Ectodermal cell (in vitro differentiated cells): ENCODE measurements around the gene AGTRAP.

Experiments
- H3K27ac ChIP-seq: 2 replicates; pipeline ENCODE4 v1.7.0; 2013; ENCODE audit warnings: mild to moderate bottlenecking, low read depth, low read length; ENCODE audit not compliant: insufficient read depth, poor library complexity, severe bottlenecking
- H3K27me3 ChIP-seq: 2 replicates; pipeline ENCODE4 v1.7.0; 2013; ENCODE audit warnings: mild to moderate bottlenecking, low read length; ENCODE audit not compliant: insufficient read depth, control insufficient read depth, poor library complexity, severe bottlenecking
- H3K36me3 ChIP-seq: one replicate; pipeline ENCODE4 v1.7.0; 2013; ENCODE audit warnings: low read length; ENCODE audit not compliant: control insufficient read depth, insufficient read depth
- H3K4me1 ChIP-seq: one replicate; pipeline ENCODE4 v1.7.0; 2013; ENCODE audit warnings: low read length; ENCODE audit not compliant: control insufficient read depth, insufficient read depth
- H3K4me3 ChIP-seq: 2 replicates; pipeline ENCODE4 v1.7.0; 2013; ENCODE audit warnings: low read depth, low read length, control low read depth; ENCODE audit not compliant: insufficient read depth
- H3K9me3 ChIP-seq: 2 replicates; pipeline ENCODE4 v1.7.0; 2013; ENCODE audit warnings: mild to moderate bottlenecking, low read length, moderate library complexity; ENCODE audit not compliant: control insufficient read depth
- WGBS, 2 experiments: methylation state at CpG; one replicate each; pipeline ENCODE4 v1.1.7; 2013; ENCODE audit warnings: missing lambda C conversion rate in 2 of 2; 5-methylcytosine and 5-hydroxymethylcytosine counted together

AGTRAP gene

DNA sequence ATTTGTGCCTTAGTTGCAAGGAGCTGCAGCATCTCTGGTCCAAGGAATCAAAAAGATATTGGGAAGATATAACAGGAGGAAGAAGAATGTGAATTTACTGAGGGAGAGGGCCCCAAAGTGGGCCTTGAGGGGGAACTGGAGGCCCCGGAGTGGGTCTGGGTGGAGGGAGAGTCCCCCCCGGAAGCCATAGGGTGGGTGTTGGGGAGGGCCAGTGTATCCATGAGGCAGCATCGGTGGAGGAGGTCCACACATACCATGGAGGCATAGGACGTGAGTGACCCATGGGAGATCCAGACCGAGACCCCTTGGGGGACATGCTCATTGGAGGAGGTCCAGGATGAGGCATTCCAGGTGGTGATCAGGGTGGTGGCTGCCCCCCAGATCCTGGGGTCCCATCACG is 25.3 kb downstream of the AGTRAP start:
- WGBS, 2 experiments: 91 to 93% methylated on average over 6 of the region's 6 CpGs
- no peaks in the 10 kb centered on the region for H3K36me3 ChIP-seq

DNA sequence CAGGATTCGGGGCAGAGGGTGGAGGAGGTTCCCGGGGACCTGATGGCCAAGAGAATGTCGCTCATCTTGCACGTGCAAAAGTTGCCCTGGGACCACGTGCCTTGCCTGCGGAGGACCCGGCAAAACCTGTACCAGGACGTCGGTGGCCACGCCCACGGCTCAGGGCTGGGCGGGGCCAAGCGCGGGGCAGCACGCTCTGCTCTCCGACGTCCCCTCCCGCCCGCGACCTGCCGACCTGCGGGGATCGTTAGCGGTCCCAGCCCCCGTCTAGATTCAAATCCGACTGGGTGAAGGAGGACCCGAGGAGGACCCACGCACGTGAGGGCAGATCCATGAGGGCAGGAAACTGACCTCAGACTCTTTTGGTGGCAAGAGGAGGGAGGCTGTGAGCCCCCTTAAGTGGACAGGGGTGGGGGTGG is 26.1 kb downstream of the AGTRAP start, which contains the start of gene C1orf167:
Gene C1orf167, plus strand, starts transcription at position 206 of the 419 bp plus-strand sequence. CDS start 2,208 bp downstream, outside the sequence.
- Histone ChIP-seq H3K4me1 (peaks cover 14% of the 10 kb centered on the region), H3K36me3 (no peaks in the 10 kb centered on the region), H3K27ac (no peak within 1 kb of the TSS), H3K27me3 (peaks cover 49% of the 10 kb centered on the region), H3K9me3 (no peaks in the 10 kb centered on the region), H3K4me3 (peak within 1 kb of the TSS; percentile 11)
- 7 to 8% methylated on average over 29 of the region's 29 CpGs for WGBS, 2 experiments

More for the DNA sequence above, 25.3 kb downstream of the AGTRAP start:
- Histone ChIP-seq H3K27ac (no peak overlapping the region), H3K9me3 (no peaks in the 10 kb centered on the region), H3K4me3 (no peak overlapping the region), H3K27me3 (peaks cover 49% of the 10 kb centered on the region), H3K4me1 (peaks cover 14% of the 10 kb centered on the region)

DNA sequence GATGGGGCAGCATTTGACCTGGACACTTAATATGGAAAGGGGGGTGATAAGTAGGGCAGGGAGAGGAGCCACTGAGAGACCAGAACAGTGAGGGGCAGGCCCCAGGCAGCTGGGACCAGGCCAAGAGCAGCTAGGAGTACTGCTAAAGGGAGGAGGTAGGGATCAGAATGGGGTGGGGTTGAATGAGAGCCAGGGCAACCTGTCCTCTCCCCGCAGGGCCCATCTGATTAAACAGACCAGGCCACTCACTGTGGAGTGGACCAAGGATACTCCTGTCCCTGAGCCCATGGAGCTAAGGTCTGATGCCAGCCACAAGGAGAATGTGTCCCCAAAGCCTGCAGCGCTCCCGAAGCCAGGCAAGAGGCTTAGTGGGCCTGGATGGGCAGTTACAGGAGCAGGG is 28.2 kb downstream of the AGTRAP start:
- H3K4me3 ChIP-seq: no peak overlapping the region
- 88 to 91% methylated on average over 3 of the region's 3 CpGs for WGBS, 2 experiments
- H3K36me3 ChIP-seq: no peaks in the 10 kb centered on the region
- H3K27ac ChIP-seq: no peak overlapping the region
- peaks cover 49% of the 10 kb centered on the region for H3K27me3 ChIP-seq
- H3K4me1 ChIP-seq: peaks cover 14% of the 10 kb centered on the region
- no peaks in the 10 kb centered on the region for H3K9me3 ChIP-seq

DNA sequence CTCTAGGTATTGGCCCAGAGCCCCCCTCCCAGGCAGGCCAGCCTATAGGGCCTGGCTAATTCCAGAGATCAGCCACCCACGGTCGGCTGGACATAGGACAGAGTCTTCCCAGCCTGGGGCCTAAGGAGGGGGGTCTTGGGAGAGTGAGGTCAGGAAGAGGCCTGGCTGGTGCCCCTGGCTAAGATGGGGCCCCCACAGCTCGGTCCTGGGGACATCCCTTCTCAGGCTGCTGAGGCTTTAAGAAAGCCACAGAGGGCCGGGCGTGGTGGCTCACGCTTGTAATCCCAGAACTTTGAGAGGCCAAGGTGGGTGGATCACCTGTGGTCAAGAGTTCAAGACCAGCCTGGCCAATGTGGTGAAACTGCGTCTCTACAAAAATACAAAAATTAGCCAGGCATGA is 28.6 kb downstream of the AGTRAP start:
- Histone ChIP-seq H3K27ac (no peak overlapping the region), H3K9me3 (no peaks in the 10 kb centered on the region), H3K27me3 (peaks cover 48% of the 10 kb centered on the region), H3K36me3 (no peaks in the 10 kb centered on the region), H3K4me1 (peaks cover 14% of the 10 kb centered on the region), H3K4me3 (no peak overlapping the region)
- 77 to 84% methylated on average over 7 of the region's 7 CpGs for WGBS, 2 experiments

DNA sequence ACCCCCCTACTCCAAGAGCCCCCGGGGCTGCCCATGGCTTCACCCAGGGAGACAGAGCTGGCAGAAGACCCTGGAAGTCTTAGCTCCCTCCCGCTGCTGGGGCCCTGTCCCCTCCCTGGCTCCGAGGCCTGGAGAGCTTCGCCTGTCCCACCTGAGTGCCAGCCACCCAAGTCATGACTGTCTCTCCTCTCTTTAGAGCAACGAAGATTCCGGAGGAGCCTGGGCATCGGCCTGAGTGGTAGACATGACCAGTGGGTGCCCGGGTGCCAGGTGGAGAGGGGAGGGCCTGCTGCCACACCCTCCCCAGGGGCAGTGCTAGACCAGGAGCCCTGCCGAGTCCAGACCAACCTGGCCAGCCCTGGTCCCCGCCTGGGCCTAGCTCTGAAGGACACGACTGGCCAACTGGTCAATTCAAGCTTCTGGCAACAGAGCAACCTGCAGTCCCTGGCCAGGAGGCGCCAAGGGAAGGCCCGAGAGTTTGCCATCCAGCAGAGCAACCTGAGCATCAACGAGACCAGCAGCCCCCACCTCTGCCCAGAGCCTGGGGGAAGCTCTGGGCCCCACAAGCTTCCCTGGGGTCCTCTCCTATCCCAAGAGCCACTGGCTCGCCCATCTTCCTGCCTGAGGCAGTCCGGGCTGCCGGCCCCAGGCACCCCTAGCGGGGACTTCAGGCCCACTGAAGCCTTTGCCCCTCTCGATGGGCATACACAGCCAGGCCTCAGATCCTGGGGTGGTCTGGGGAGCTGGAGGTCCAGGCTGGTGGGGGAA is 29.9 kb downstream of the AGTRAP start:
- 93 to 94% methylated on average over 19 of the region's 19 CpGs for WGBS, 2 experiments
- H3K36me3 ChIP-seq: no peaks in the 10 kb centered on the region
- peaks cover 34% of the 10 kb centered on the region for H3K27me3 ChIP-seq
- H3K4me3 ChIP-seq: no peak overlapping the region
- H3K4me1 ChIP-seq: peaks cover 14% of the 10 kb centered on the region
- no peak overlapping the region for H3K27ac ChIP-seq
- H3K9me3 ChIP-seq: no peaks in the 10 kb centered on the region

DNA sequence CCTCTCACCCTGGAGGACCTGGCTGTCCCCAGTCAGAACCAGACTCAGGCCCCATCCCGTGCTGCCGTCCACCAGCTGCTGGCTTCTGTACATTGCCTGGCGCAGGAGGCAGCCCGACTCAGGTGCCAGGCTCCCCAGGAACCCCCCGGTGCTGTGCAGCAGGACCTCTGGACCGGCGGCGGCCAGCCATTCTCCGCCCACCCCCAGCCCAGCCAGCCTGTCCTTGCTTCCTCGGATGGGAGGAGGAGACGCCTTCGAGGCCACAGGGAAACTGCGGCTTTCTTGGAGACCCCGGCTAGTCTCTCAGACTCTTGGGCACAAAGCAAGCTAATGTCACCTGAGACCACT is 30.5 kb downstream of the AGTRAP start:
- Histone ChIP-seq H3K27ac (no peak overlapping the region), H3K27me3 (peaks cover 29% of the 10 kb centered on the region), H3K36me3 (no peaks in the 10 kb centered on the region), H3K4me1 (peaks cover 14% of the 10 kb centered on the region), H3K4me3 (no peak overlapping the region), H3K9me3 (no peaks in the 10 kb centered on the region)
- 86 to 88% methylated on average over 14 of the region's 14 CpGs for WGBS, 2 experiments

DNA sequence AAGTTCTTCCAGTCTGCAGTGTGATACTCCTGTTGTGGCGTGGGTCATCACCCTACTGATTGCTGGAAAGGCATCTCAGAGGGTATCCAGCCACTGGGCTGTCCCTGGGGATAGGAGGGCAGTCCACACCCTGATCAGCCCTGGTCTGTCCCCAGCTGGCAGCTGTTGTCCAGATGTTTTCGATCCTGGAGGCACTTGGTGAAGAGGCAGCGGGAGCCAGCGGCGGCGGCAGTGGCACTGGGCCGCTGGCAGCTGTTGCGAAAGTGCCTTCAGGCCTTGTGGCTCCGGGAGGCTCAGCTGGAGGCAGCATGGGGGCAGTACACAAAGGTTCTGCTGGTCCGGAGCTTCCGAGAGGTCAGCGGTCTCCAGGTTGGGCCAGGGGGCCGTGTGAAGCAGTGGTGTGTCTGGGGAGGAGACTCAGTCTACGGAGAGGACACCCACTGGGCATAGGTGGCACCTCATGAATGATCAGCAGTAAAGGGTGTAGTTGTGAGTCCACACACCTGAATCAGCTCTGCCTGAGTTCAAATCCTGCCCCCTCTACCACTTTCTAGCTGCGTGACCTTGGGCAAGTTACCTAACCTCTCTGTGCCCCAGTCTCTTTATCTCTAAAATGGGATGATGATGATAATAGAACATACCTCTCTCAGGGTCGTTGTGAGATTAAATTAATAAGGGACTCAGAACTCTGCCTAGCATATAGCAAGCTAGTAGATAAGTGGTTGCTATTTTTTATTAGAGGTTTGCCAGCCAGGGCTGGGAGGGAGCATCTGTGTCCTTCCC is 32.2 kb downstream of the AGTRAP start:
- WGBS, 2 experiments: 79 to 80% methylated on average over 15 to 16 of the region's 16 CpGs
- H3K9me3 ChIP-seq: no peaks in the 10 kb centered on the region
- H3K27me3 ChIP-seq: peaks cover 12% of the 10 kb centered on the region
- no peak overlapping the region for H3K4me3 ChIP-seq
- peaks cover 4% of the 10 kb centered on the region for H3K4me1 ChIP-seq
- no peak overlapping the region for H3K27ac ChIP-seq
- no peaks in the 10 kb centered on the region for H3K36me3 ChIP-seq

DNA sequence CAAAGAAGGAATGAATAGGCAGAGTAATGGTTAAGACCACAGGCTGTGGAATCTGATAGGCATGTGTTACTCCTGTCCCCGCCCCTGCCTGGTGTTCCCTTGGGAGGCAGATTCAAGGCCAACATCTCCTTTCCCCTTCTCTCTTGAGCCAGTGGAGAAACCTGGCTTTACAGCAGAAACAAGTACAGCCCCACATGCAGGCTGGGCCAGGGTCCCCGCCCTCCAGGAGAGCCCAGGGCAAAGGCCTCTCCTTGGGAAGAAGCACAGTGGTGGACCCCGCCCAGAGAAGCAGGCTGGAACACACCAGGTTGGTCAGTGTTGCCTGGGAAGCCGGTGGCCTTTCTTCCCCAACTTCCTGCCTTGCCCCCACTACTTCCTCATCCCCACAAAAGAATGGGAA is 32.9 kb downstream of the AGTRAP start:
- no peaks in the 10 kb centered on the region for H3K36me3 ChIP-seq
- H3K27ac ChIP-seq: no peak overlapping the region
- no peaks in the 10 kb centered on the region for H3K4me1 ChIP-seq
- H3K9me3 ChIP-seq: no peaks in the 10 kb centered on the region
- no peak overlapping the region for H3K4me3 ChIP-seq
- 77 to 83% methylated on average over 4 of the region's 4 CpGs for WGBS, 2 experiments
- peaks cover 5% of the 10 kb centered on the region for H3K27me3 ChIP-seq

DNA sequence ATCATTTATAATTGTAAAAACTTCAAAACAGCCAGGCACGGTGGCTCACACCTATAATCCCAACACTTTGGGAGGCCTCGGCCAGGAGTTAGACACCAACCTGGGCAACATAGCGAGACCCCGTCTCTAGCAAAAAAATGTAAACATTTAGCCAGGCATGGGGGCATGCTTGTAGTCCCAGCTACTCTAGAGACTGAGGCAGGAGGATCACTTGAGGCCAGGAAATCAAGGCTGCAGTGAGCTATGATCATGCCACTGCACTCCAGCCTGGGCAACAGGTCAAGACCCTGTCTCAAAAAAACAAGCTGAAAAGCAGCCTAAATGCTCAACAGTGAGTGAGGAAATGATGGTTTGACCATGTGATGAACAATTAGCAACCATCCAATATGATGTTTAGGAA is 33.3 kb downstream of the AGTRAP start:
- Histone ChIP-seq H3K36me3 (no peaks in the 10 kb centered on the region), H3K27me3 (peaks cover 3% of the 10 kb centered on the region), H3K4me1 (no peaks in the 10 kb centered on the region), H3K27ac (no peak overlapping the region), H3K4me3 (no peak overlapping the region), H3K9me3 (no peaks in the 10 kb centered on the region)
- WGBS, 2 experiments: 94% methylated on average over 4 of the region's 4 CpGs

DNA sequence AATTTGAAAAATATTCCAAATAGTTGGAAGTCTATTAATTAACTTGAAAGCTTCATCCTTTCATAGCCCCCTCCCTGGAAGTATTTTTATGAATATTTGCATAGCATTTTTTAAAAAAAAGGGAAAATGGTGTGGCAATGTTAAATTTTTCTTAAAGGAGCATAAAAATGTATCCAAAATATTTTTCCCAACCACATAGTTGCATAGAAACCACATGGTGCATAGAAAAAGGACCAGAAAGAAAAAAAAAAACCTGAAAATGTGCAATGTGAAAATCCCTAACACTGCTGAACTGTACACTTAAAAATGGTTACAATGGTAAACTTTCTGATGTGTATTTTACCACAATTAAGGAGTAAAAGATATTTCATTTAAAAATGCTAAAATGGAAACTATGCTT is 34.1 kb downstream of the AGTRAP start:
- Histone ChIP-seq H3K9me3 (no peaks in the 10 kb centered on the region), H3K4me3 (no peak overlapping the region), H3K27me3 (peaks cover 2% of the 10 kb centered on the region), H3K27ac (no peak overlapping the region), H3K4me1 (no peaks in the 10 kb centered on the region), H3K36me3 (no peaks in the 10 kb centered on the region)
